Measurements from ENCODE around the gene ADCK1. TPM values are rescaled to one million over a fixed set of nuclear protein-coding genes. Genes with fewer than 3 reads are reported as not detected.

ADCK1 gene
- total and polyA plus RNA-seq, 2 of the 13 experiments (the other 11 are each of a cell fraction or from before 2014, with no cell fraction given), result 3.9 to 6.3 TPM

DNA sequence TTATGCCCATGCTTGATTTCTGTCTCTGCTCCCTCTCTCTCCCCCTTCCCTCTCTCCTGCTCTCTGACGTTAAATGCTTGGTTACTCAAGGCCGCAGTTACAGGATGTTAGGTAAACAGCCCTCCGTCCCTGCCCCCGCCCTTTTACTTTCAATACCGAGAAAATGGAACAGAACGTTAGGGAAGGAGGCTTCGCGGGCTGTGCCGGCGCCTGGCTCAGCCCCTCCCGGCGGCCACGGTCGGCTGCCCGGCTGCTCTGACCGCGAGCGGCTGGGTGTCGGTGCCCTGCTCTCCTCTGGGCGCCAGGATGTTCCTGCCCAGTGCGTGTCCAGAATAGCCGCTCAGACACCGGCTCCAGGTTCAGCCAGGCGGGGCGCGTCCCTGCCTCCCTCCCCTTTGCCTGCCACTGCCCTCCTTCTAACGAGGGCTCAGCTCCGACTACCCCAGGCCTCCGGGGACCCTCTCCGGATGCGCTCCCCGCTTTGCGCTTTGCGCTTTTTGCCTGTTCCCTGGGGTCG lies 166.1 kb downstream of the ADCK1 start (continued):
- TF ChIP-seq, protein P1, sequence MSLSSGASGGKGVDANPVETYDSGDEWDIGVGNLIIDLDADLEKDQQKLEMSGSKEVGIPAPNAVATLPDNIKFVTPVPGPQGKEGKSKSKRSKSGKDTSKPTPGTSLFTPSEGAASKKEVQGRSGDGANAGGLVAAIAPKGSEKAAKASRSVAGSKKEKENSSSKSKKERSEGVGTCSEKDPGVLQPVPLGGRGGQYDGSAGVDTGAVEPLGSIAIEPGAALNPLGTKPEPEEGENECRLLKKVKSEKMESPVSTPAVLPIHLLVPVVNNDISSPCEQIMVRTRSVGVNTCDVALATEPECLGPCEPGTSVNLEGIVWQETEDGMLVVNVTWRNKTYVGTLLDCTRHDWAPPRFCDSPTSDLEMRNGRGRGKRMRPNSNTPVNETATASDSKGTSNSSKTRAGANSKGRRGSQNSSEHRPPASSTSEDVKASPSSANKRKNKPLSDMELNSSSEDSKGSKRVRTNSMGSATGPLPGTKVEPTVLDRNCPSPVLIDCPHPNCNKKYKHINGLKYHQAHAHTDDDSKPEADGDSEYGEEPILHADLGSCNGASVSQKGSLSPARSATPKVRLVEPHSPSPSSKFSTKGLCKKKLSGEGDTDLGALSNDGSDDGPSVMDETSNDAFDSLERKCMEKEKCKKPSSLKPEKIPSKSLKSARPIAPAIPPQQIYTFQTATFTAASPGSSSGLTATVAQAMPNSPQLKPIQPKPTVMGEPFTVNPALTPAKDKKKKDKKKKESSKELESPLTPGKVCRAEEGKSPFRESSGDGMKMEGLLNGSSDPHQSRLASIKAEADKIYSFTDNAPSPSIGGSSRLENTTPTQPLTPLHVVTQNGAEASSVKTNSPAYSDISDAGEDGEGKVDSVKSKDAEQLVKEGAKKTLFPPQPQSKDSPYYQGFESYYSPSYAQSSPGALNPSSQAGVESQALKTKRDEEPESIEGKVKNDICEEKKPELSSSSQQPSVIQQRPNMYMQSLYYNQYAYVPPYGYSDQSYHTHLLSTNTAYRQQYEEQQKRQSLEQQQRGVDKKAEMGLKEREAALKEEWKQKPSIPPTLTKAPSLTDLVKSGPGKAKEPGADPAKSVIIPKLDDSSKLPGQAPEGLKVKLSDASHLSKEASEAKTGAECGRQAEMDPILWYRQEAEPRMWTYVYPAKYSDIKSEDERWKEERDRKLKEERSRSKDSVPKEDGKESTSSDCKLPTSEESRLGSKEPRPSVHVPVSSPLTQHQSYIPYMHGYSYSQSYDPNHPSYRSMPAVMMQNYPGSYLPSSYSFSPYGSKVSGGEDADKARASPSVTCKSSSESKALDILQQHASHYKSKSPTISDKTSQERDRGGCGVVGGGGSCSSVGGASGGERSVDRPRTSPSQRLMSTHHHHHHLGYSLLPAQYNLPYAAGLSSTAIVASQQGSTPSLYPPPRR (CRISPR knock-in tag; IDR thresholded peaks at IDR 0.05; ENCODE audit: borderline replicate concordance), result no peak
- no peak for TF ChIP-seq HDAC1 (CRISPR knock-in tag; IDR thresholded peaks at IDR 0.05)
- TF ChIP-seq, protein P2, sequence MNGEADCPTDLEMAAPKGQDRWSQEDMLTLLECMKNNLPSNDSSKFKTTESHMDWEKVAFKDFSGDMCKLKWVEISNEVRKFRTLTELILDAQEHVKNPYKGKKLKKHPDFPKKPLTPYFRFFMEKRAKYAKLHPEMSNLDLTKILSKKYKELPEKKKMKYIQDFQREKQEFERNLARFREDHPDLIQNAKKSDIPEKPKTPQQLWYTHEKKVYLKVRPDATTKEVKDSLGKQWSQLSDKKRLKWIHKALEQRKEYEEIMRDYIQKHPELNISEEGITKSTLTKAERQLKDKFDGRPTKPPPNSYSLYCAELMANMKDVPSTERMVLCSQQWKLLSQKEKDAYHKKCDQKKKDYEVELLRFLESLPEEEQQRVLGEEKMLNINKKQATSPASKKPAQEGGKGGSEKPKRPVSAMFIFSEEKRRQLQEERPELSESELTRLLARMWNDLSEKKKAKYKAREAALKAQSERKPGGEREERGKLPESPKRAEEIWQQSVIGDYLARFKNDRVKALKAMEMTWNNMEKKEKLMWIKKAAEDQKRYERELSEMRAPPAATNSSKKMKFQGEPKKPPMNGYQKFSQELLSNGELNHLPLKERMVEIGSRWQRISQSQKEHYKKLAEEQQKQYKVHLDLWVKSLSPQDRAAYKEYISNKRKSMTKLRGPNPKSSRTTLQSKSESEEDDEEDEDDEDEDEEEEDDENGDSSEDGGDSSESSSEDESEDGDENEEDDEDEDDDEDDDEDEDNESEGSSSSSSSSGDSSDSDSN (CRISPR knock-in tag; IDR thresholded peaks at IDR 0.05), result peak; percentile 56; the same call in 1 of the 2 replicates
- TF ChIP-seq EP300 (IDR thresholded peaks at IDR 0.05; ENCODE audit: low read depth in 2 of 2, low read length in 2 of 2), result no peak
- no peak for TF ChIP-seq EP300 (CRISPR knock-in tag; IDR thresholded peaks at IDR 0.05; ENCODE audit: borderline replicate concordance)
- TF ChIP-seq ZNF709 (CRISPR knock-in tag; IDR thresholded peaks at IDR 0.05), result no peak
- no peak for TF ChIP-seq ZNF484 (CRISPR knock-in tag; IDR thresholded peaks at IDR 0.05; ENCODE audit: borderline replicate concordance, low read depth)
- TF ChIP-seq ZNF468 (CRISPR knock-in tag; IDR thresholded peaks at IDR 0.05), result no peak
- TF ChIP-seq, protein P3, sequence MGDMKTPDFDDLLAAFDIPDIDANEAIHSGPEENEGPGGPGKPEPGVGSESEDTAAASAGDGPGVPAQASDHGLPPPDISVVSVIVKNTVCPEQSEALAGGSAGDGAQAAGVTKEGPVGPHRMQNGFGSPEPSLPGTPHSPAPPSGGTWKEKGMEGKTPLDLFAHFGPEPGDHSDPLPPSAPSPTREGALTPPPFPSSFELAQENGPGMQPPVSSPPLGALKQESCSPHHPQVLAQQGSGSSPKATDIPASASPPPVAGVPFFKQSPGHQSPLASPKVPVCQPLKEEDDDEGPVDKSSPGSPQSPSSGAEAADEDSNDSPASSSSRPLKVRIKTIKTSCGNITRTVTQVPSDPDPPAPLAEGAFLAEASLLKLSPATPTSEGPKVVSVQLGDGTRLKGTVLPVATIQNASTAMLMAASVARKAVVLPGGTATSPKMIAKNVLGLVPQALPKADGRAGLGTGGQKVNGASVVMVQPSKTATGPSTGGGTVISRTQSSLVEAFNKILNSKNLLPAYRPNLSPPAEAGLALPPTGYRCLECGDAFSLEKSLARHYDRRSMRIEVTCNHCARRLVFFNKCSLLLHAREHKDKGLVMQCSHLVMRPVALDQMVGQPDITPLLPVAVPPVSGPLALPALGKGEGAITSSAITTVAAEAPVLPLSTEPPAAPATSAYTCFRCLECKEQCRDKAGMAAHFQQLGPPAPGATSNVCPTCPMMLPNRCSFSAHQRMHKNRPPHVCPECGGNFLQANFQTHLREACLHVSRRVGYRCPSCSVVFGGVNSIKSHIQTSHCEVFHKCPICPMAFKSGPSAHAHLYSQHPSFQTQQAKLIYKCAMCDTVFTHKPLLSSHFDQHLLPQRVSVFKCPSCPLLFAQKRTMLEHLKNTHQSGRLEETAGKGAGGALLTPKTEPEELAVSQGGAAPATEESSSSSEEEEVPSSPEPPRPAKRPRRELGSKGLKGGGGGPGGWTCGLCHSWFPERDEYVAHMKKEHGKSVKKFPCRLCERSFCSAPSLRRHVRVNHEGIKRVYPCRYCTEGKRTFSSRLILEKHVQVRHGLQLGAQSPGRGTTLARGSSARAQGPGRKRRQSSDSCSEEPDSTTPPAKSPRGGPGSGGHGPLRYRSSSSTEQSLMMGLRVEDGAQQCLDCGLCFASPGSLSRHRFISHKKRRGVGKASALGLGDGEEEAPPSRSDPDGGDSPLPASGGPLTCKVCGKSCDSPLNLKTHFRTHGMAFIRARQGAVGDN (CRISPR knock-in tag; IDR thresholded peaks at IDR 0.05), result peak; percentile 36; the same call in 1 of the 2 replicates
- no peak for TF ChIP-seq ZNF570 (CRISPR knock-in tag; IDR thresholded peaks at IDR 0.05; ENCODE audit: borderline replicate concordance)
- TF ChIP-seq ZNF383 (CRISPR knock-in tag; IDR thresholded peaks at IDR 0.05; ENCODE audit: borderline replicate concordance), result no peak

All from HepG2 (cell line).